Measurements from ENCODE around the gene OARD1. TPM values are rescaled to one million over a fixed set of nuclear protein-coding genes. Genes with fewer than 3 reads are reported as not detected.

The OARD1 gene
- total and polyA plus RNA-seq, 2 of the 8 experiments (the other 6 are each of a cell fraction or from before 2014, with no cell fraction given): 16.8 to 35.8 TPM

DNA sequence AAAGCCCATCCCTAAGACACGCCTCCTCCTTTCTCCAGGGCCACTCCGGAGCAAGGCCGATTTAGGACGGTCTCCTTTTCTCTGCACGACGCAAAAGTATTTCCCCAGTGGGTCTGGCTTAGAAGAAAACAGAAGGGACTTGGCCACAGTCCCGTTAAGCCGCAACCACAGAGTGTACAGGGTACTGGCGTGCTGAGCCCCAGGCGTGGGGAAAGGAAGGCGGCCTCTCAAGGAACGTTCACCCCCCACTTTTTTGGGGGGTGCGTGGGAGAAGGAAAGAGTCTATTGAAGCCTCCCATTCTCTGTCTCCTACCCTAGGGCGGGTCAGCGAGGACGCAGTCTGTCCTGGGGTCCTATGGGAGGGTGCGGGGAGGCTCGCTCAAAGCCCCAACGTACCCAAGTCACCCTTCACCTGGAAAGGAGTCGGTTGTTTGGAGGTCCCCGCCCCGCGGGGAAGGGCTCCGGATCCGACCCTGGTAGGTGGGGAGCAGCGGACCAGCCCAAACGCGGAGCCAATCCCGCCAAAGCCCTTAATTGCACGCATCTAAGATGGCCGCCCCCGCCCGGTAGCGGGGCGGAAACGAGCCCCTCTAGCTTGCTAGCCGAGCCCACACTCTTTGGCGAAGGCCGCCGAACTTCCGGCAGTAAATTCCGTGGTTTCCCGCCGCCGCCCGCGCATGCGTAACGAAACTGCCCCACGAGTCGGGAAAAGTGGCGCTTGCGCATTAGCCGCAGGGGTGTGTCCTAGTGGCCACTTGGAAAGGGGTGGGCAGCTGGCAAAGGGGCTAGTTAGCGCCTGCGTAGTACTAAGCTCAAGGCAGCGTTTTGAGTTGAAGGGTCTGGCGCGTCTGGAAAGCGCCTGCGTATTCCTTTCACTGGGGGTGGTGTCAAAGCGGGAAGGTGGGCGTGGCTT, at the start of gene OARD1 (continued):
- TF ChIP-seq POLR2A (IDR thresholded peaks at IDR 0.05; ENCODE audit: control extremely low read depth in 1 of 2, low read depth in 2 of 2, low read length in 2 of 2) (peak; percentile 48 to 88), TAF1 (IDR thresholded peaks at IDR 0.05; ENCODE audit: low read depth, low read length) (peak; percentile 67; the same call in 1 of the 2 replicates), TCF12 (IDR thresholded peaks at IDR 0.05; ENCODE audit: low read depth, low read length) (no peak), MAFK (IDR thresholded peaks at IDR 0.05; ENCODE audit: low read depth, low read length) (no peak), POLR2AphosphoS5 (IDR thresholded peaks at IDR 0.05; ENCODE audit: low read depth, low read length) (peak; percentile 12), SP2 (IDR thresholded peaks at IDR 0.05; ENCODE audit: low read length) (peak; percentile 23; the same call in 1 of the 2 replicates), RAD21 (IDR thresholded peaks at IDR 0.05 in 1 of 2, conservative IDR thresholded peaks at IDR 0.05 in 1 of 2; ENCODE audit: low read depth in 2 of 2, low read length in 2 of 2) (no peak), BACH1 (IDR thresholded peaks at IDR 0.05; ENCODE audit: low read length) (no peak; the same call in 1 of the 2 replicates), NRF1 (IDR thresholded peaks at IDR 0.05; ENCODE audit: low read depth, low read length) (peak; percentile 91), CBX5 (IDR thresholded peaks at IDR 0.05; ENCODE audit: low read depth, low read length) (no peak), GABPA (IDR thresholded peaks at IDR 0.05; ENCODE audit: borderline replicate concordance, insufficient read depth, low read length) (peak; percentile 64; the same call in 1 of the 2 replicates), SUZ12 (IDR thresholded peaks at IDR 0.05; ENCODE audit: low read length) (no peak), CEBPB (IDR thresholded peaks at IDR 0.05; ENCODE audit: low read depth, low read length) (no peak)
- TF ChIP-seq, protein P1, sequence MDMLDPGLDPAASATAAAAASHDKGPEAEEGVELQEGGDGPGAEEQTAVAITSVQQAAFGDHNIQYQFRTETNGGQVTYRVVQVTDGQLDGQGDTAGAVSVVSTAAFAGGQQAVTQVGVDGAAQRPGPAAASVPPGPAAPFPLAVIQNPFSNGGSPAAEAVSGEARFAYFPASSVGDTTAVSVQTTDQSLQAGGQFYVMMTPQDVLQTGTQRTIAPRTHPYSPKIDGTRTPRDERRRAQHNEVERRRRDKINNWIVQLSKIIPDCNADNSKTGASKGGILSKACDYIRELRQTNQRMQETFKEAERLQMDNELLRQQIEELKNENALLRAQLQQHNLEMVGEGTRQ (IDR thresholded peaks at IDR 0.05; ENCODE audit: low read length): no peak
